Measurements from ENCODE around the gene SLC38A11.
A peak's percentile ranks its signal among the peaks of the same experiment; 100 is the strongest.

Gene SLC38A11

DNA sequence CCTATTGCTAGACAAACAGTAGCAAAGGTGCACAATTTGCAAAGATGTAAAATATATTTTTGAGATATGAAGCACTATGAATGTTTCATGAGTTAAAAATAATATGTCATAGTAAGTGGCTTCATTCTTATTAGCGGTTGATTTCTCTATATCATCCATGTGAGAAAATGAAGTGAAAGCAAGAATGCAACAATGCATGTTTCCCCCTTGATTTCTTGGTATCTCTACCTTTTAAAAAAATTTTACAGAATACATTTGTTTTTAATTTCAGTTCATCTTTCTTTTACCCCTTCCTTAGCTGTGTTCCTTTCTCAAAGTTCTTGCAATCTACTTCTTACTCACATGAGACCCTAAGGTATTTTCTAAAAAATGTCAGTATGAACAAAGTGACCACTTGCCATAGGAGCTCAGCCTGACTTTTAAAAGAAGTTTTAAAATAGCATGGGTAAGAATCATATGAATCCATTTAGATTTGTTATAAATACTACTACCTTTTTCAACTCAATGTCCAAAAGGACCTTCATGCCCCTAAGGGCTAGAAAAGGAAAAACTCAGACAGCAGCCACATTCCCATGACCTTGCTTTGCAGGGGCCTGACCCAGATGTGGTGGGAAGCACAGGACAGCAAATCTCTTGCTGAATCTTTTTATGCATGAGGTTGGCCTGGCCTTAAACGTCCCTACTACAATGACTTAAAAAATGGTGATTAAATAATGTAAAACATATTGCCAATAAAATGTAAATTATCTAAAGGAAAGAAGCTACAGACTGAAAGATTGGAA is 14.8 kb upstream of the SLC38A11 start:
- no peak for DNase-seq (ENCODE audit: low spot score)

DNA sequence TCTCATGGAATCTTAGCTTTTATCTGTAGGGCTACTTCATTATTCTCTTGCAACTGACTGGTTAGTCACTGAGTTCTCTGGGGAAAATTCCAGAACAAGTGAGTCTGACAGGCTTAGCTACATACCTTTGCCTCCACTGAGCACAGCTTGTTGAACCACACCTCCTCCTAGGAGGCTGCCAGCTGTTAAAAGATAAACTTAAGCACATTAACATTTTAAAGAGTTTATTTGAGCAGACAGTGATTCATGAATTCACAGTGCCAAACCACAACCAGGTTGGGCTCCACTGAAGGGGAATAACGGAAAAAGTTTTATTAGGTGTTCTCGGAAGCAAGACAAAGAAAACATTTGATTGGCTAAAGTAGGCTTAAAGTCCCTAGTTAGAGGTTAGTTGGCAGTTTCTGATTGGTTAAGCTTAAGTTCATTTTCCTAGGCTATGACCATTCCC is 12.5 kb upstream of the SLC38A11 start:
- no peak for DNase-seq (ENCODE audit: low spot score)

- no peak for DNase-seq (ENCODE audit: low spot score)
These were observed 12.0 kb upstream of the SLC38A11 start for GRCh38 chr2:164967361-164967760.

GRCh38 chr2:164964700-164965099 is 9.4 kb upstream of the SLC38A11 start:
- no peak for DNase-seq (ENCODE audit: low spot score)

GRCh38 chr2:164960159-164960558 is 4.8 kb upstream of the SLC38A11 start:
- no peak for DNase-seq (ENCODE audit: low spot score)

- DNase-seq (ENCODE audit: low spot score), result no peak
These were observed 1.1 kb downstream of the SLC38A11 start for GRCh38 chr2:164954186-164954585.

DNA sequence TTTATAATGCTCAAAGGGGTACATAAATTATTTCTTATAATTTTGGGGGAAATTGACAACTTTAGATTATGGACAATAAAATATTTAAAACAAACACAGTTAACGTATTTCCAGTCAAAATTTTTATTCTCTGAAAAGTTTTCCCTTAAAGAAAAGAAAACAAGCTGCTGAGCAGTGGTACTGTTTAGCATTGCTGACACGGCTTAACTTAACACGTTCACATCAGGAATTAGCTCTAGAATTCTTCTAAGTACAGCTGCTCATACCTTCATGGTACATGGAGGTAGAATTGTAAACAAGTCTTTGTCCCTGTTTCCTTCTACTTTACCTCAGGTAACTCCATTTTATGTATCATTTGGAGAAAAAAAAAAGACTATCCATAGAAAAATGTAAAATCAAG is 2.0 kb downstream of the SLC38A11 start:
- DNase-seq (ENCODE audit: low spot score), result no peak

DNA sequence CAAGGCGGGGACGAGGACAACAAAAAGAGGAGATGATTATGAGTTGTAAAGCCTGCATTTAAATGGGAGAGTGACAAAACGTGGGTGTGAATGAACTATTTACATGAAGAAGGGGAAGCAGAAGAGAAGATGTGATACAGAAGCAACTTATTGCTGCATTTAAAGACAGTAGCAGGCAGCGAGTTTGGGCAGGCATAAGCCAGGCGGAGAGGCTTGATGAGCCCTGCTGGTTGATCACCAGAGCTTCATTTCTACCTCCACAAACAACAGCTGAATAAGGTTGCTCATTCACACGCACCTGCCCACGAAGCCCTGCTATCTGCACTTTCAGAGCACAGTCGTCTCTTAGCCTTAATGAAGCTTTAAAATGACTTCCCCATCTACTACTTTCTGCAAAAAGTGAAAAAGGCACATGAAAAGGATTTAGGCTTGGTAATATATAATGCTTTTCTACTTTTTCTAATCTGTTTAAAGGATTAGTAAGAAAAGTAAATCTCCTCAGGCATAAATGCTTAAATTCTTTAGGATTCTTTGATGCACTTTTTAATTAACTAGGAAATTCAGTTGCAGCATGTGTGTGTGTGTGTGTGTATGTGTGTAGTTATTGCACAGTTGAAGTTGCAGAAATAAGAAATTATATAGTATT is 3.1 kb downstream of the SLC38A11 start:
- no peak for DNase-seq (ENCODE audit: low spot score)

GRCh38 chr2:164948540-164948939 is 6.8 kb downstream of the SLC38A11 start:
- no peak for DNase-seq (ENCODE audit: low spot score)

DNA sequence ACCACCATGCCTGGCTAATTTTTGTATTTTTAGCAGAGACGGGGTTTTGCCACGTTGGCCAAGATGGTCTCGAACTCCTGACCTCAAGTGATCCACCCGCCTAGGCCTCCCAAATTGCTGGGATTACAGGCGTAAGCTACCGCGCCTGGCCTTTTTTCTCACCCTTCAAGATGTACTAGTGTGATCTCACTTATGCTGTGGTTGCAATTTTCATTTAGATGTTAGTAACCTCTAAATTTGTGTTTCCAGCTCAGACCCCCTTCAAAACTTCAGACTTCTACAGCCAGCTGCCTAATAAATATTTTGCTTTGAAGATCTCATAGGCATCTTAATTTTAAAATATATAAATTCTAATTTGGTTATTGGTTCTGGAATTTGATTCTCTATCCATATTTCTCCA is 8.0 kb downstream of the SLC38A11 start:
- DNase-seq (ENCODE audit: low spot score), result no peak

DNA sequence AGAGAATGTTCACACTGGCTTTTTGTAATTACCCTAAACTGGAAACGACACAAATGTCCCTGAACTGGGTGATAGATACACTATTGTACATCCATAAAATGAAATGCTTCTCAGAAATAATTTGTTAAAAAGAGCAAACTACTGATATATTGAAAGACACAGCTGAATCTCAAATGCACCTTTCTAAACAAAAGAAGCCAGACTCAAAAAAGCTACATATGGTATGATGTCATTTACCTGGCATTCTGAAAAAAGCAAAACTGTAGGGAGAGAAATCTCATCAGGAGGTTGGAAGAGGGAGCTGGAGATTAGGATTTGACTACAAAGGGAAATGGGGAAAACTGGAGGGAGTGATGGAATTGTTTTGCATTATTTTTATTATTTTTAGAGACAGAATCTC is 12.0 kb downstream of the SLC38A11 start:
- no peak for DNase-seq (ENCODE audit: low spot score)

DNA sequence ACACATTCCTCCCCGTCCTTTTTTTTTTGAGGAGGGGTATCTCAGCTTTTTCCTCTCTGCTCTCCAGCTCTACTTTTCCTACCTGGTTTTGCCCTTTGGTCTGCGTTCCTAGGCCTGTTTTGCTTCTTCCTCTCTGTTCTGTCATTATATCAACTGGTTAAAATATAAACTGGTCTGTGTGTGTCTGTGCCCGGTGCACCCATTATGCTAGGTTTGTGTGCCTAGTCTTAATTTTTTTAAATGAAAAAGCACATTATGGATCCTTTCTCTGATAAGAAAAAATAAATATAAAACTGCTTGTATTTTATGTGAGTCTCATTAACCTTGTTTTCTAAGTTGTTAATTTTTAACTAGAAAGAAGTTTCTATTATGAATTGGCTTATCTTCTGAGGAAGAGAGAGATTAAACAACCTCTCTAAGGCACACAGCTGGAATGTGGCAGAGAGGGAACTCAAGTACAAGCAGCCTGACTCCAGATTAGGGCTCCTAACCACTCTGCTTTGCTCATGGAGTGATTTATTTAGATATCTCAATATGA is 17.4 kb downstream of the SLC38A11 start:
- DNase-seq (ENCODE audit: low spot score), result no peak

DNA sequence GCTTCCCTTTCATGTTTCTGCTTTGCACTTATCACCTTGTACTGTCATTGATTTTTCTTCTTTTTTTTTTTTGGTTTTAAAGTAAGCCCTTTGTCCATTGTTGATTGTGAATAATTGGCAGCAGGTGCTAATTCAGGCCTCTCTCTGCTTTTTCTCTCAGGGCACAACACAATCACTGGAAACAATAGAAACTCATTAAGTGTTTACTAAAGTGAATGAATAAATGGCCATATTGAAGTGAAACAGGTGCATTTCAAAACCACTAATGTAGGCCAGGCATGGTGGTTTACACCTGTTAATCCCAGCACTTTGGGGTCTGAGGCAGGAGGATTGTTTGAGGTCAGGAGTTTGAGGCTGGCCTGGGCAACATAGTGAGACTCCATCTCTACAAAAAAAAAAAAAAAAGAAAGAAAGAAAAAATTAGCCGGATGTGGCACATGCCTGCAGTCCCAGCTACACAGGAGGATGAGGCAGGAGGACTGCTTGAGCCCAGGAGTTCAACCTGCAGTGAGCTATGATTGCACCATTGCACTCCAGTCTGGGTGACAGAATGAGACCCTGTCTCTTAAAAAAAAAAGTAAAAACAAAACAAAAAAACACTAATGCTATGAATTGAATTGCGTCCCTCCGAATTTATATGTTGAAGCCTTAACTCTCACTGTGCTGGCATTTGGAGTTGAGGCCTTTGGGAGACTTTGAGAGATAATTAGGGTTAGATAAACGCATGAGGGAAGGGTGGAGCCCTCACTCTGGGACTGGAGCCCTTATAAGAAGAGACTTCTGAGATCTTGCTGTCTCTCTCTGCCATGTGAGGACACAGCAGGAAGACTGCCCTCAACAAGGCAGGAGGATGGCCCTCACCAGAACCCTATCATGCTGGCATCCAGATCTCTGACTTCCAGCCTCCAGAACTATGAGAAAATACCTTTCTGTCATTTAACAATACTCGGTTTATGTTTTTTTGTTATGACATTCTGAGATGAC is 19.9 kb downstream of the SLC38A11 start:
- no peak for DNase-seq (ENCODE audit: low spot score)

- DNase-seq (ENCODE audit: low spot score), result no peak
These were observed 20.8 kb downstream of the SLC38A11 start for GRCh38 chr2:164934401-164935117.

GRCh38 chr2:164933671-164934189 is 21.6 kb downstream of the SLC38A11 start:
- no peak for DNase-seq (ENCODE audit: low spot score)

DNA sequence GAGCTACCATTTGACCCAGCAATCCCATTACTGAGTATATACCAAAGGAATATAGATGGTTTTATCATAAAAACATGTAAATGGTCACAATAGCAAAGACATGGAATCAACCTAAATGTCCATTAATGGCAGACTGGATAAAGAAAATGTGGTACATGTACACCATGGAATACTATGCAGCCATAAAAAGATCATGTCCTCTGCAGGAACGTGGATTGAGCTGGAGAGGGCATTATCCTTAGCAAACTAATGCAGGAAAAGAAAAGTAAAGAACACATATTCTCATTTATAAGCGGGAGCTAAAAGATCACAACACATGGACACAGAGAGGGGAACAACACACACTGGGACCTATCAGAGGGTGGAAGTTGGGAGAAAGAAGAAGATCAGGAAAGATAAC is 22.9 kb downstream of the SLC38A11 start:
- DNase-seq (ENCODE audit: low spot score), result no peak

- DNase-seq (ENCODE audit: low spot score), result no peak
These were observed 27.1 kb downstream of the SLC38A11 start for GRCh38 chr2:164928101-164928673.

GRCh38 chr2:164922134-164922533 is 33.2 kb downstream of the SLC38A11 start:
- DNase-seq (ENCODE audit: low spot score), result no peak

- peak; percentile 43 for DNase-seq (ENCODE audit: low spot score)
These were observed 34.9 kb downstream of the SLC38A11 start for GRCh38 chr2:164920430-164920829.

DNA sequence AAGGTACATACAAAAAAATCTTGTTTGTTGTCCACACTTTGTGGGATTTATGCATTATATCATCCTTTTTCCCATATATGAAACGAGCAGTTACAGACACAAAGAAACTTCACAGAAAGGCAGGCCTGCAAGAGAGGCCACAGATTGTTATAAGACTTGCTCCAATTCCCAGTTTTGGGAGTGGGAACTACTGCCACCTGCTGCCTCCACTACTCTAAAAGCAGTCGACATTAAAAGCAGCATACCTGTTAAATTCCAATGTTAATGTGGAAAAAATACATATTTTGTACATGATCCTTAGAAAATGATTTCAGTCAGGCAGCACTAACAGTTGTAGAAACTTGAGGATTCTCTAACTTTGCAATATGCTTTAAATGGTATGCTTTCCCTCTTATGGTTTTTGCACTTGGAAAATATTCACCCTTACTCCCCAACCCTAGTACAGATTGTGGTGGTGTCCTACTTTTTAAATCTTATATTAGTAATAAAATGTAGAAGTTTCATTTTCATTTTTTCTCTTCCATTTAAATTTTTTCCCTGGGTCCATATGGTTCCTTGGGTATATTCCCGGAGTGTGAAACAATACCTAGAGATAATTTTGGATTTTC is 37.9 kb downstream of the SLC38A11 start:
- no peak for DNase-seq (ENCODE audit: low spot score)
